Measurements from ENCODE around the gene DUSP7. TPM values are rescaled to one million over a fixed set of nuclear protein-coding genes. Genes with fewer than 3 reads are reported as not detected.

The DUSP7 gene
- total RNA-seq, 1 experiment from 2014 or later: 40.9 TPM

- peak overlapping the region; percentile 98 for H3K4me2 ChIP-seq (ENCODE audit: low read length)
- no peaks in the 10 kb centered on the region for H3F3A ChIP-seq (ENCODE audit: low read length, unreplicated experiment)
- peaks cover 40% of the 10 kb centered on the region for H3K4me1 ChIP-seq (ENCODE audit: insufficient read depth, low read length)
- peak overlapping the region; percentile 92 for H3K4me3 ChIP-seq (ENCODE audit: low read length)
- POLR2A ChIA-PET (ENCODE audit: unreplicated experiment): interaction anchor here (0.5 to 1.0 kb wide), 4 partner anchors 60 to 119 kb away, joined by 3 to 6 read pairs (median 4); partner anchors contain the start of genes POC1A and RPL29
- DNase-seq: peak; percentile 51
- intact Hi-C loops (cut with micrococcal nuclease): loop anchor here (2.0 to 10.0 kb wide), 3 partner anchors 73 to 222 kb away; partner anchors contain the start of gene WDR82
- peak overlapping the region; percentile 29; the same call in 1 of the 2 replicates for H2AFZ ChIP-seq (ENCODE audit: low read length)
- H3K9me2 ChIP-seq (replicated peaks; ENCODE audit: low read length): no peaks in the 10 kb centered on the region
- 0 out of 2 replicates have a peak, but pooled peaks have one; percentile 1 for ATAC-seq
- no peaks in the 10 kb centered on the region for H3K9me3 ChIP-seq (ENCODE audit: low read length)
- peaks cover 53% of the 10 kb centered on the region for H3K79me2 ChIP-seq (ENCODE audit: low read length)
- peaks cover 29% of the 10 kb centered on the region for H3K36me3 ChIP-seq (ENCODE audit: low read depth, low read length)
- TF ChIP-seq CTCF (conservative IDR thresholded peaks at IDR 0.05; ENCODE audit: low read depth, low read length) (no peak), EZH2phosphoT487 (IDR thresholded peaks at IDR 0.05; ENCODE audit: borderline replicate concordance, low read length) (no peak), EZH2 (IDR thresholded peaks at IDR 0.05; ENCODE audit: low read length, unreplicated experiment) (no peak)
- H3K27ac ChIP-seq (ENCODE audit: low read length): peak overlapping the region; percentile 56
- peak overlapping the region; percentile 97 for H3K9ac ChIP-seq (ENCODE audit: low read length)
- no peaks in the 10 kb centered on the region for H3K27me3 ChIP-seq (ENCODE audit: low read length)
- no TSS peak for BruUV-seq (replicated peaks)
- H4K20me1 ChIP-seq (ENCODE audit: low read length): peaks cover 10% of the 10 kb centered on the region
- CTCF ChIA-PET: interaction anchor here (0.5 to 0.9 kb wide), 4 partner anchors 18 to 67 kb away, joined by 3 read pairs; no protein-coding TSS in a partner anchor
Observed at GRCh38 chr3:52055537-52056351, 627 bp downstream of the DUSP7 start.

DNA sequence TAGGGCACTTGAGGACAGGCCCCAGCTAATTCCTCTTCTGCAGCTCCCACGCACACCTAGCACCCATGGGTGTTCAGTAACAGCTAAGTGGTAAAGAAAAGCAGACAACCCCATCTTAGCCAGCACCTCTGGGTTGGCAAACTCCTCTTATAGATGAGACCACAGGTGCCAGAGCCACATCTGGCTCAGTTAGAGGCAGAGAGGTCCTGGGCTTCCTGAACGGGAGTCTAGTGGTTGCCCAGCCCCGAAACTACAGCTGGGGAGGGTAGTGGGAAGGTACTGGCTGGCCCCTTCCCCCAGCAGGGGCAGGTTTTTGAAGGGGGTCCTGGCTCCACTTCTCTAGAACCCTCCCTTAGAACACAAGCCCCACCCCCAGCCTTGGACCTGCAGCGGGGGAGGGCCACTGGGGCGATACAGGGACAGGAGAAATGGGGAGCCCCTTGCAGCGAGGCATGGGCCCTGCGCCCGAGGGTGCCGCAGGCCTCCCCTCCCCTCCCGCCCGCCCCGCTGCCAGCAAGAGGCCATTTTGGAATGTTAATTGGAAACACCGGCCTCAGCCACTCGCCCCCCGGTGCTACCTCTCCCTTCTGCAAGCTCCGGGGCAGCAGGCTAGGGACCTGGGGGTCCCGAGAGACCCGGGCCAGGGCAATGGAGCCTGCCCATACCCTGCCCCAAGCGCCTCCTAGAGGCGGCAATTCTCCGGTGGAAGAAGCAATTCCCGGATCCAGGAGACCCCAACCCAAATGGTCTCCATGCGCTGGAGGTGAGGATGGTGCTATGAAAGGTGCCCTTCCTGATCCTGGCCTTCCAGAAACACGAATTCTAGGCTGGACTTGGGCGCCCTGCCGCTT, 1.5 kb downstream of the DUSP7 start:
- peaks cover 40% of the 10 kb centered on the region for H3K4me1 ChIP-seq (ENCODE audit: insufficient read depth, low read length)
- H3K9me3 ChIP-seq (ENCODE audit: low read length): no peaks in the 10 kb centered on the region
- peak overlapping the region; percentile 98 for H3K4me2 ChIP-seq (ENCODE audit: low read length)
- ChIA-PET CTCF (no interaction called here), POLR2A (ENCODE audit: unreplicated experiment) (interaction anchor here (1.0 kb wide), 1 partner anchor 100 kb away, joined by 3 read pairs; the partner anchor contains the start of gene POC1A)
- H3K9me2 ChIP-seq (replicated peaks; ENCODE audit: low read length): no peaks in the 10 kb centered on the region
- H3K27me3 ChIP-seq (ENCODE audit: low read length): no peaks in the 10 kb centered on the region
- intact Hi-C loops (cut with micrococcal nuclease): loop anchor here (5.0 to 10.0 kb wide), 2 partner anchors 160 to 222 kb away; partner anchors contain the start of gene WDR82
- DNase-seq: no peak
- H3F3A ChIP-seq (ENCODE audit: low read length, unreplicated experiment): no peaks in the 10 kb centered on the region
- peak overlapping the region; percentile 56 for H3K27ac ChIP-seq (ENCODE audit: low read length)
- peaks cover 38% of the 10 kb centered on the region for H3K36me3 ChIP-seq (ENCODE audit: low read depth, low read length)
- peaks cover 59% of the 10 kb centered on the region for H3K79me2 ChIP-seq (ENCODE audit: low read length)
- peak overlapping the region; percentile 97 for H3K9ac ChIP-seq (ENCODE audit: low read length)
- H3K4me3 ChIP-seq (ENCODE audit: low read length): peak overlapping the region; percentile 92
- ATAC-seq: no peak
- peak overlapping the region; percentile 29; the same call in 1 of the 2 replicates for H2AFZ ChIP-seq (ENCODE audit: low read length)
- H4K20me1 ChIP-seq (ENCODE audit: low read length): peaks cover 10% of the 10 kb centered on the region
- TF ChIP-seq CTCF (conservative IDR thresholded peaks at IDR 0.05; ENCODE audit: low read depth, low read length) (peak; percentile 56), EZH2 (IDR thresholded peaks at IDR 0.05; ENCODE audit: low read length, unreplicated experiment) (no peak)
- BruUV-seq (replicated peaks): TSS peak; percentile 17
